SJSA1 (cell line): ENCODE results near the gene UGT1A1. TPM values are rescaled to one million over a fixed set of nuclear protein-coding genes. Genes with fewer than 3 reads are reported as not detected.
A peak's percentile ranks its signal among the peaks of the same experiment; 100 is the strongest.

Experiments
- DNase-seq, 2 experiments: peaks; one replicate each; pipeline ENCODE4 v3.0.0-alpha.2; 2015 to 2020; ENCODE audit warnings: low spot score in 2 of 2, low read depth in 1 of 2
- H3K27ac ChIP-seq: fragments of 250-450 bp; sonication (Bioruptor Pico); 2 replicates; pipeline ENCODE4 v1.5.1; 2020; ENCODE audit warnings: mild to moderate bottlenecking, moderate library complexity
- H3K27me3 ChIP-seq: fragments of 250-450 bp; sonication (Bioruptor Pico); replicated peaks from 2 replicates; pipeline ENCODE4 v1.5.1; 2020; ENCODE audit warnings: mild to moderate bottlenecking, moderate library complexity
- H3K36me3 ChIP-seq: fragments of 250-450 bp; sonication (Bioruptor Pico); 2 replicates; pipeline ENCODE4 v1.5.1; 2020; ENCODE audit warnings: mild to moderate bottlenecking
- H3K4me1 ChIP-seq: fragments of 250-450 bp; sonication (Bioruptor Pico); replicated peaks from 2 replicates; pipeline ENCODE4 v1.6.1; 2021; ENCODE audit warnings: mild to moderate bottlenecking
- H3K4me3 ChIP-seq: fragments of 250-450 bp; sonication (Bioruptor Pico); 2 replicates; pipeline ENCODE4 v1.5.1; 2020; ENCODE audit warnings: mild to moderate bottlenecking
- H3K9me3 ChIP-seq: fragments of 250-450 bp; sonication (Bioruptor Pico); replicated peaks from 2 replicates; pipeline ENCODE4 v1.5.1; 2020; ENCODE audit warnings: mild to moderate bottlenecking
- total RNA-seq: library from RNA; depleted of rRNA; stranded (reverse); fragments of >200 nt; shearing (Covaris generic); gene quantifications from 2 replicates; pipeline ENCODE4 v1.2.3, GENCODE V29; 2014

The UGT1A1 gene
- total RNA-seq, 1 experiment from 2014 or later: not detected

GRCh38 chr2:233810385-233810784, 50.3 kb downstream of the UGT1A1 start:
- H3K36me3 ChIP-seq: no peaks in the 10 kb centered on the region
- H3K27me3 ChIP-seq: peaks cover 3% of the 10 kb centered on the region; the same call in 1 of the 2 replicates
- no peaks in the 10 kb centered on the region for H3K9me3 ChIP-seq

GRCh38 chr2:233811087-233811486, 51.0 kb downstream of the UGT1A1 start:
- no peak overlapping the region for H3K27ac ChIP-seq
- H3K27me3 ChIP-seq: 0 out of 2 replicates have a peak, but pooled peaks cover 3% of the 10 kb centered on the region
- peaks cover under 1% of the 10 kb centered on the region for H3K4me1 ChIP-seq
- peak in 1 of 2 experiments; percentile 31 for DNase-seq
- no peaks in the 10 kb centered on the region for H3K36me3 ChIP-seq
- H3K9me3 ChIP-seq: no peaks in the 10 kb centered on the region
- H3K4me3 ChIP-seq: no peak overlapping the region

More at GRCh38 chr2:233810385-233810784, 50.3 kb downstream of the UGT1A1 start:
- Histone ChIP-seq H3K4me3 (no peak overlapping the region), H3K27ac (no peak overlapping the region), H3K4me1 (no peaks in the 10 kb centered on the region)
- no peak for DNase-seq

GRCh38 chr2:233811732-233812131, 51.7 kb downstream of the UGT1A1 start:
- no peak overlapping the region for H3K4me3 ChIP-seq
- no peaks in the 10 kb centered on the region for H3K9me3 ChIP-seq
- DNase-seq: peak in 1 of 2 experiments; percentile 31
- no peaks in the 10 kb centered on the region for H3K36me3 ChIP-seq
- H3K4me1 ChIP-seq: peaks cover 7% of the 10 kb centered on the region
- no peak overlapping the region for H3K27ac ChIP-seq
- 0 out of 2 replicates have a peak, but pooled peaks cover 3% of the 10 kb centered on the region for H3K27me3 ChIP-seq

- H3K36me3 ChIP-seq: no peaks in the 10 kb centered on the region
- H3K4me1 ChIP-seq: peaks cover 10% of the 10 kb centered on the region
- no peak overlapping the region for H3K4me3 ChIP-seq
- DNase-seq: no peak
- no peak overlapping the region for H3K27ac ChIP-seq
- 0 out of 2 replicates have a peak, but pooled peaks cover 3% of the 10 kb centered on the region for H3K27me3 ChIP-seq
- H3K9me3 ChIP-seq: no peaks in the 10 kb centered on the region; the same call in 1 of the 2 replicates
These were observed 53.4 kb downstream of the UGT1A1 start for GRCh38 chr2:233813236-233814055.

GRCh38 chr2:233814056-233814835, 54.2 kb downstream of the UGT1A1 start:
- Histone ChIP-seq H3K9me3 (no peaks in the 10 kb centered on the region; the same call in 1 of the 2 replicates), H3K27ac (no peak overlapping the region), H3K4me1 (peaks cover 10% of the 10 kb centered on the region), H3K36me3 (no peaks in the 10 kb centered on the region), H3K4me3 (no peak overlapping the region), H3K27me3 (0 out of 2 replicates have a peak, but pooled peaks cover 3% of the 10 kb centered on the region)
- no peak for DNase-seq

GRCh38 chr2:233815861-233816260, 55.8 kb downstream of the UGT1A1 start:
- H3K27ac ChIP-seq: peak overlapping the region; percentile 11; the same call in 1 of the 2 replicates
- DNase-seq: no peak
- H3K9me3 ChIP-seq: no peaks in the 10 kb centered on the region; the same call in 1 of the 2 replicates
- no peaks in the 10 kb centered on the region for H3K27me3 ChIP-seq
- H3K4me3 ChIP-seq: no peak overlapping the region
- H3K36me3 ChIP-seq: no peaks in the 10 kb centered on the region
- H3K4me1 ChIP-seq: peaks cover 10% of the 10 kb centered on the region

GRCh38 chr2:233816334-233816733, 56.3 kb downstream of the UGT1A1 start:
- Histone ChIP-seq H3K4me3 (no peak overlapping the region), H3K4me1 (peaks cover 10% of the 10 kb centered on the region), H3K27me3 (no peaks in the 10 kb centered on the region), H3K36me3 (no peaks in the 10 kb centered on the region), H3K9me3 (no peaks in the 10 kb centered on the region; the same call in 1 of the 2 replicates), H3K27ac (peak overlapping the region; percentile 11; the same call in 1 of the 2 replicates)
- no peak for DNase-seq

GRCh38 chr2:233816771-233817170, 56.7 kb downstream of the UGT1A1 start:
- peaks cover 10% of the 10 kb centered on the region for H3K4me1 ChIP-seq
- no peaks in the 10 kb centered on the region for H3K36me3 ChIP-seq
- H3K27me3 ChIP-seq: no peaks in the 10 kb centered on the region
- no peaks in the 10 kb centered on the region; the same call in 1 of the 2 replicates for H3K9me3 ChIP-seq
- no peak overlapping the region for H3K27ac ChIP-seq
- no peak overlapping the region for H3K4me3 ChIP-seq
- DNase-seq: no peak

GRCh38 chr2:233817361-233817911, 57.4 kb downstream of the UGT1A1 start:
- DNase-seq: peak in 1 of 2 experiments; percentile 22
- Histone ChIP-seq H3K27ac (no peak overlapping the region), H3K9me3 (no peaks in the 10 kb centered on the region; the same call in 1 of the 2 replicates), H3K36me3 (no peaks in the 10 kb centered on the region), H3K4me3 (no peak overlapping the region), H3K4me1 (peaks cover 10% of the 10 kb centered on the region), H3K27me3 (no peaks in the 10 kb centered on the region)

- no peak overlapping the region for H3K4me3 ChIP-seq
- H3K27ac ChIP-seq: no peak overlapping the region
- H3K9me3 ChIP-seq: no peaks in the 10 kb centered on the region; the same call in 1 of the 2 replicates
- H3K4me1 ChIP-seq: peaks cover 10% of the 10 kb centered on the region
- H3K36me3 ChIP-seq: no peaks in the 10 kb centered on the region
- no peaks in the 10 kb centered on the region for H3K27me3 ChIP-seq
- peak in 1 of 2 experiments; percentile 31 for DNase-seq
These were observed 58.0 kb downstream of the UGT1A1 start for GRCh38 chr2:233817995-233818638.

- Histone ChIP-seq H3K27ac (no peak overlapping the region), H3K9me3 (no peaks in the 10 kb centered on the region; the same call in 1 of the 2 replicates), H3K4me3 (no peak overlapping the region), H3K27me3 (no peaks in the 10 kb centered on the region), H3K4me1 (peaks cover 10% of the 10 kb centered on the region), H3K36me3 (no peaks in the 10 kb centered on the region)
- DNase-seq: peak in 1 of 2 experiments; percentile 35
These were observed 58.9 kb downstream of the UGT1A1 start for GRCh38 chr2:233818639-233819621.
